ENCODE measurements around the gene ASTE1. TPM values are rescaled to one million over a fixed set of nuclear protein-coding genes. Genes with fewer than 3 reads are reported as not detected.
"Not testable (repeated sequence)": the region's sequence is repeated elsewhere in the genome, so short reads cannot be mapped to it uniquely, and the experiment has no call there.

Gene ASTE1
- total RNA-seq, 1 donor from 2014 or later = 4.4 TPM

- DNase-seq (ENCODE audit: low read depth, low spot score) = no peak
Observed at GRCh38 chr3:131008326-131008725, 18.3 kb downstream of the ASTE1 start.

GRCh38 chr3:131007782-131008181 lies 18.8 kb downstream of the ASTE1 start:
- DNase-seq (ENCODE audit: low read depth, low spot score) = no peak

- DNase-seq (ENCODE audit: low read depth, low spot score) = no peak
Observed at GRCh38 chr3:131007256-131007655, 19.4 kb downstream of the ASTE1 start.

- no peak for DNase-seq (ENCODE audit: low read depth, low spot score)
Observed at GRCh38 chr3:131004603-131005002, 22.0 kb downstream of the ASTE1 start.

- DNase-seq (ENCODE audit: low read depth, low spot score) = no peak
Observed at GRCh38 chr3:131001071-131001470, 25.6 kb downstream of the ASTE1 start.

- DNase-seq (ENCODE audit: low read depth, low spot score) = no peak
Observed at GRCh38 chr3:130997289-130997688, 29.3 kb downstream of the ASTE1 start.

- no peak for DNase-seq (ENCODE audit: low read depth, low spot score)
Observed at GRCh38 chr3:130992344-130992743, 34.3 kb downstream of the ASTE1 start.

GRCh38 chr3:130991126-130991525 lies 35.5 kb downstream of the ASTE1 start:
- no peak for DNase-seq (ENCODE audit: low read depth, low spot score)

- no peak for DNase-seq (ENCODE audit: low read depth, low spot score)
Observed at GRCh38 chr3:130990282-130990681, 36.3 kb downstream of the ASTE1 start.

- DNase-seq (ENCODE audit: low read depth, low spot score) = no peak
Observed at GRCh38 chr3:130981469-130981868, 45.2 kb downstream of the ASTE1 start.

GRCh38 chr3:130979117-130979516 lies 47.5 kb downstream of the ASTE1 start:
- DNase-seq (ENCODE audit: low read depth, low spot score) = no peak

GRCh38 chr3:130976706-130977105 lies 49.9 kb downstream of the ASTE1 start:
- no peak for DNase-seq (ENCODE audit: low read depth, low spot score)

- DNase-seq (ENCODE audit: low read depth, low spot score) = no peak
Observed at GRCh38 chr3:130975251-130975650, 51.4 kb downstream of the ASTE1 start.

- DNase-seq (ENCODE audit: low read depth, low spot score) = no peak
Observed at GRCh38 chr3:130974201-130974600, 52.4 kb downstream of the ASTE1 start.

GRCh38 chr3:130973406-130973805 lies 53.2 kb downstream of the ASTE1 start:
- no peak for DNase-seq (ENCODE audit: low read depth, low spot score)

- not testable (repeated sequence) for DNase-seq (ENCODE audit: low read depth, low spot score)
Observed at GRCh38 chr3:130972592-130972991, 54.0 kb downstream of the ASTE1 start.

- no peak for DNase-seq (ENCODE audit: low read depth, low spot score)
Observed at GRCh38 chr3:130971208-130971607, 55.4 kb downstream of the ASTE1 start.

GRCh38 chr3:130969621-130970020 lies 57.0 kb downstream of the ASTE1 start:
- DNase-seq (ENCODE audit: low read depth, low spot score) = no peak

GRCh38 chr3:130968221-130968620 lies 58.4 kb downstream of the ASTE1 start:
- DNase-seq (ENCODE audit: low read depth, low spot score) = peak; percentile 24

- no peak for DNase-seq (ENCODE audit: low read depth, low spot score)
Observed at GRCh38 chr3:130967281-130967680, 59.3 kb downstream of the ASTE1 start.

GRCh38 chr3:130963878-130964277 lies 62.7 kb downstream of the ASTE1 start:
- peak; percentile 2 for DNase-seq (ENCODE audit: low read depth, low spot score)
